ENCODE measurements around the gene MON1B. TPM values are rescaled to one million over a fixed set of nuclear protein-coding genes. Genes with fewer than 3 reads are reported as not detected.
"Not testable (repeated sequence)": the region's sequence is repeated elsewhere in the genome, so short reads cannot be mapped to it uniquely, and the experiment has no call there.

MON1B gene
- total RNA-seq, 1 donor from 2014 or later: 38.4 TPM

DNA sequence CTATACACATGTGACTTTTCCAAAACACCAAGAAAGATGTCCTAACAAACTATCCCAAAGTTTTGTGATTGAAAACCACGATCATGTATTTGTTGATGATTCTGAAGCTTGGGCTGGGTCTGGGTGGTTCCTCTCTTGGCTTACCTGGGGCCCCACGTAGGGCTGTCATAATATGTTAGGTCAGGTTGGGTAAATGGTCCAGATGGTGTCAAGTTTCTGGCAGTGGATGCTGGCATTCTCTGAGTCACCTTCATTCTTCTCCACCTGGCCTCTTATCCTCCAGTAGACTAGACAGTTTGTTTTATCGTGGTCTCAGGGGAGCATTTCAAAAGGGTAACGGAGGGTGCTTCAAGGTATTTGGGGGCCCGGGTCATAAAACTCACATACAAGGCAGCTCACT lies 47.6 kb downstream of the MON1B start:
- no peak for DNase-seq (ENCODE audit: extremely low read depth, low read depth, low spot score)

DNA sequence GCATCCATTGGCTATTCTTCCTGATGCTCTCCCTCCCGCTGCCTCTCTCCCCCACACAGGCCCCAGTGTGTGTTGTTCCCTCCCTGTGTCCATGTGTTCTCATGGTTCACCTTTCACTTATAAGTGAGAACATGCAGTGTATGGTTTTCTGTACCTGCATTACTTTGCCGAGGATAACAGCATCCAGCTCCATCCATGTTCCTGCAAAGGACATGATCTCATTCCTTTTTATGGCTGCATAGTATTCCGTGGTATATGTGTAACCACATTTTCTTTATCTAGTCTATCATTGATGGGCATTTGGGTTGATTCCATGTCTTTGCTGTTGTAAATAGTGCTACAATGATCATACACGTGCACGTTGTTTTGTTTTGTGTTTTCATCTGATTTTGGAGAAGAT lies 51.5 kb downstream of the MON1B start:
- DNase-seq (ENCODE audit: extremely low read depth, low read depth, low spot score): not testable (repeated sequence)

DNA sequence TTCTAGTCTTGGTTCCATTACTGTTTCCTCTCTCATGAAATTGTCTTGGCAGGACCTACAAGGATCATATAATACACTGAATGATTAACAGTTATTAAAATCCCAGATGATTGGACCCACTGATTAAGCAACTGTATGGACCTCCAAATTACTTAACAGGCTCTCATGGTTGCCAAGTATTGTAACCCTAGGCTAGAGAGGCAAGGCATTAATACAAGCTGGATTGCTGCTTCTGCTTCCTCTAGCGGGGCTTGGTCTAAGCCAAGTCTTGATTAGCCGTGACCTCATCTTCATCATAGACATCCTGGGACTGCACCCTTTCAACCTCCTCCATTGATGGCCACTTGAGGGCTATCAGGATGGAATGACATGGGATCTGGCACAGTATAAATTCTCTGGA lies 55.2 kb downstream of the MON1B start:
- DNase-seq (ENCODE audit: extremely low read depth, low read depth, low spot score): no peak

DNA sequence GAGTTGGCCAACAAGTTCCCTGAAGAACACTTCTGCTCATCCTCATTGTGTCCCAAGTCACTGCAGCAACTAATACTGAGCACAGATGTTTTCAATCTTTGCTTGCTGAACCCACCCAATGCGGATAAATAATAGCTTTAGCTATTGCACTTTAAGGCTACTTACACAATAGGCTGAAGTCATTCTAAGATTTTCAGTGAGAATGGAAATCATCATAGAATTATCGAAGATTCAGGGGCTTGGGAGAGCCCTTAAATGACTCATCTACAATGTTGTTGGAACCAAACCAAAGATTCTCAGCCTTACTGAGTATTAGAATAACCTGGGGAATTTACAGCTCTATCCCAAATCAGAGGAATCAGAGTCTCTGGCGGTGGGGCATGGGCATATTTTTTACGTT lies 59.4 kb downstream of the MON1B start:
- DNase-seq (ENCODE audit: extremely low read depth, low read depth, low spot score): no peak

Other genes starting within 250 kb of the MON1B start
- gene SYCE1L, start 8.2 kb downstream of the MON1B start, total RNA-seq: 2.1 and 11.6 TPM in 2 replicates
- gene ADAMTS18, start 243.8 kb downstream of the MON1B start, total RNA-seq: 14.5 and 47.5 TPM in 2 replicates

Measured in glomerular endothelial cell (primary cell).